Effector memory CD8-positive, alpha-beta T cell (primary cell): Measurements from ENCODE around the gene MAZ.
A peak's percentile ranks its signal among the peaks of the same experiment; 100 is the strongest.

Source experiments
- ATAC-seq: fragments of 150-1000 bp; cut with Tn5 transposase; replicated peaks from 2 replicates; pipeline ENCODE4 v1.10.0; 2021; ENCODE audit warnings: mild to moderate bottlenecking, moderate library complexity
- DNase-seq, 3 experiments: peaks; one replicate each; pipeline ENCODE4 v3.0.0; 2021
- H3K27ac Mint-ChIP-seq, 2 donors: one replicate each; pipeline ENCODE4 v1.8.0; 2022; ENCODE audit warnings: mild to moderate bottlenecking in 2 of 2, mixed read lengths in 2 of 2, moderate library complexity in 2 of 2
- H3K27me3 Mint-ChIP-seq, 2 donors: one replicate each; pipeline ENCODE4 v1.8.0; 2022; ENCODE audit warnings: mixed read lengths in 2 of 2
- H3K36me3 Mint-ChIP-seq: one replicate; pipeline ENCODE4 v1.8.0; 2022; ENCODE audit warnings: mild to moderate bottlenecking, moderate library complexity, mixed read lengths; ENCODE audit not compliant: insufficient read depth
- H3K4me1 Mint-ChIP-seq, 2 donors: one replicate each; pipeline ENCODE4 v1.8.0; 2022; ENCODE audit warnings: low read depth in 2 of 2, mixed read lengths in 2 of 2
- H3K4me3 Mint-ChIP-seq, 2 donors: one replicate each; pipeline ENCODE4 v1.8.0; 2022; ENCODE audit warnings: mild to moderate bottlenecking in 2 of 2, mixed read lengths in 2 of 2, moderate library complexity in 2 of 2
- H3K9me3 Mint-ChIP-seq, 2 donors: one replicate each; pipeline ENCODE4 v1.8.0; 2022; ENCODE audit warnings: mixed read lengths in 2 of 2

Gene MAZ

DNA sequence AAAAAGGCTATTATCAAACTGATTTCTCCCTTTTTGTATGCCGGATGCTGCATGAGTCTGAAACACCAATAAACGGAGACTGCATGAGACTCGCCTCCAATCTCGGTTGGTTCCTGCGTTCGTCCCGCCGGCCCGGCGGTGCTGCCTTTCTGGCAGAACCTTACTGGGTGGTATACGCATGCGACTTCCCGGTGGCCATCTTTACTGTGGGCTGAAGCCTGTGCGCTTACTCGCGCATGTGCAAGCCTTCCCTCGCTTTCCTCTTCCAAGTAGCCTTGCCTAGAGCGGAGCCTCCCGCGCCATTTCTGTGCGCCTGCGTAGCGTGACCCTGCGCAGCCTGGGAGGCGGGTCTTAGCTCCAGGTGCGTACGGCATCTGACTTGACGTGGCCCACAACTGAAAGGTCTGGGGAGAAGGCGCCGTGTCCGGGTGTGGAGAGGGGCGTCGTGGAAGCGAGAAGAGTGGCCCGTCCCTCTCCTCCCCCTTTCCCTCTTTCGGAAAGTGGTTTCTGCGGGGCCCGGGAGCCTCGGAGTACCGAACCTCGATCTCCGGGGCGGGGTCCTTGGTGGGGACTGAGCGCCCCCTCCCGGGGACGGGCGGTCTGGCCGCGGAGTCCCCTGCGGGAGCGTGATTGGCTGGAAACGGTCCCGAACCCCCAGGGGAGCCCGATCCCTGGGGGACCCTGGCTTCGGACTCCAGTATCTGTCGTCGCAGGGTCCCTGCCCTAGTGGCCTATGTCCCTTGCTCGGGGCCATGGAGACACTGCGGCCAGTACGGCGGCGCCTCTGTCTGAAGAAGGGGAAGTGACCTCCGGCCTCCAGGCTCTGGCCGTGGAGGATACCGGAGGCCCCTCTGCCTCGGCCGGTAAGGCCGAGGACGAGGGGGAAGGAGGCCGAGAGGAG is 9.7 kb downstream of the MAZ start, which contains the start of gene PAGR1:
Gene PAGR1 (plus strand): TSS at position 360 of the 901 bp plus-strand sequence. CDS start 374 bp downstream, at position 734.
- H3K9me3 Mint-ChIP-seq, result no peaks in the 10 kb centered on the region
- H3K27ac Mint-ChIP-seq, result peak within 1 kb of the TSS; percentile 63 to 95
- no peaks in the 10 kb centered on the region for H3K27me3 Mint-ChIP-seq
- H3K4me1 Mint-ChIP-seq, result peaks cover 62 to 67% of the 10 kb centered on the region in 2 donors
- peak; percentile 74 for ATAC-seq
- H3K36me3 Mint-ChIP-seq, result peaks cover 68% of the 10 kb centered on the region
- DNase-seq, result peak; percentile 97 to 99 (median 99)
- peak within 1 kb of the TSS; percentile 91 to 93 for H3K4me3 Mint-ChIP-seq

DNA sequence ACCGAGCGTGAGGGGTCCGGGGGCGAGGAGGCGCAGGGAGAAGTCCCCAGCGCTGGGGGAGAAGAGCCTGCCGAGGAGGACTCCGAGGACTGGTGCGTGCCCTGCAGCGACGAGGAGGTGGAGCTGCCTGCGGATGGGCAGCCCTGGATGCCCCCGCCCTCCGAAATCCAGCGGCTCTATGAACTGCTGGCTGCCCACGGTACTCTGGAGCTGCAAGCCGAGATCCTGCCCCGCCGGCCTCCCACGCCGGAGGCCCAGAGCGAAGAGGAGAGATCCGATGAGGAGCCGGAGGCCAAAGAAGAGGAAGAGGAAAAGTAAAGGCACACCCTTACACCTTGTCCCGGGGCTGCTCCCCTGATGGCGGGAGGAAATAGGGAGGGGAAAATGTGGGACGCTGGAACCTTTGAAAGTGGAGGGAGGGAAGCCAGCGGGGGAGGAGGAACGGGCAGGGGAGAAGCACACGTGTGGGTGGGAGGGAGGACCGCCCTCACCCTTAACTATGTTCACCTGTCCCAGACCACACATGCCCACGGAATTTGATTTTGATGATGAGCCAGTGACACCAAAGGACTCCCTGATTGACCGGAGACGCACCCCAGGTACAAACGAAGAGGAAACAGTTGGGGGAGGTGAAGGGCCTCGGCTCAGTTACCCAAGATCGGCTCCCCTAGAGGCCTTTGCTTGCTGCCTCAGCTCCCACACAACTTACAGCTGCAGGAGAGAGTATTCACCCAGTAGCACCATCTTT is 10.5 kb downstream of the MAZ start:
- peak overlapping the region; percentile 91 to 93 for H3K4me3 Mint-ChIP-seq
- H3K9me3 Mint-ChIP-seq, result no peaks in the 10 kb centered on the region

DNA sequence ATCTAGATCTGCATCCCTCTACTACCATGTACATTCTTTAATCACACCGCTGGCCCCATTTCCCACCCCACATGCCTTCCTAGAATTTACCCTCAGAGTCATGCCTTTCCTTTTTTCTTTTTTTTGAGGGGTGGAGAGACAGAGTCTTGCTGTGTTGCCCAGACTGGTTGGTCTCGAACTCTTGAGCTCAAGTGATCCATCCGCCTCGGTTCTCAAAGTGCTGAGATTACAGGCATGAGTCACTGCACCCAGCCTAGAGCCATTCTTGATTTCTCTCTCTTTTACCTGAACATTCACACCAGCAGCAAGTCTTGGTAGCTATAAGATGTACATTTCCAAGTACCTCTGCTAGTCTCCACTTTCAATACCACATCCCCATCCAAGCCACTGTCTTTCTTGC is 11.8 kb downstream of the MAZ start:
- Mint-ChIP-seq H3K4me1 (peaks cover 70 to 76% of the 10 kb centered on the region in 2 donors), H3K27me3 (no peaks in the 10 kb centered on the region), H3K4me3 (peak overlapping the region; percentile 70 to 98), H3K36me3 (peaks cover 57% of the 10 kb centered on the region), H3K27ac (peak overlapping the region in 1 of 2 donors; percentile 86), H3K9me3 (no peaks in the 10 kb centered on the region)
- ATAC-seq (no peak), DNase-seq (no peak)

More for the DNA sequence above, 10.5 kb downstream of the MAZ start:
- Mint-ChIP-seq H3K36me3 (peaks cover 62% of the 10 kb centered on the region), H3K27ac (peak overlapping the region; percentile 63 to 95), H3K27me3 (no peaks in the 10 kb centered on the region), H3K4me1 (peaks cover 65% of the 10 kb centered on the region in 2 donors)
- ATAC-seq, result peak; percentile 21
- DNase-seq, result peak in 1 of 3 experiments; percentile 37

DNA sequence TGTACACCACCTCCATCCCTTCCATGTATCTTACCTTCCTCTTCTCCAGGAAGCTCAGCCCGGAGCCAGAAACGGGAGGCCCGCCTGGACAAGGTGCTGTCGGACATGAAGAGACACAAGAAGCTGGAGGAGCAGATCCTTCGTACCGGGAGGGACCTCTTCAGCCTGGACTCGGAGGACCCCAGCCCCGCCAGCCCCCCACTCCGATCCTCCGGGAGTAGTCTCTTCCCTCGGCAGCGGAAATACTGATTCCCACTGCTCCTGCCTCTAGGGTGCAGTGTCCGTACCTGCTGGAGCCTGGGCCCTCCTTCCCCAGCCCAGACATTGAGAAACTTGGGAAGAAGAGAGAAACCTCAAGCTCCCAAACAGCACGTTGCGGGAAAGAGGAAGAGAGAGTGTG is 13.2 kb downstream of the MAZ start:
- ATAC-seq (no peak), DNase-seq (no peak)
- Mint-ChIP-seq H3K36me3 (peaks cover 57% of the 10 kb centered on the region), H3K4me1 (peaks cover 64 to 71% of the 10 kb centered on the region in 2 donors), H3K27me3 (no peaks in the 10 kb centered on the region), H3K9me3 (no peaks in the 10 kb centered on the region), H3K27ac (peak overlapping the region; percentile 94), H3K4me3 (peak overlapping the region; percentile 96 to 98)

DNA sequence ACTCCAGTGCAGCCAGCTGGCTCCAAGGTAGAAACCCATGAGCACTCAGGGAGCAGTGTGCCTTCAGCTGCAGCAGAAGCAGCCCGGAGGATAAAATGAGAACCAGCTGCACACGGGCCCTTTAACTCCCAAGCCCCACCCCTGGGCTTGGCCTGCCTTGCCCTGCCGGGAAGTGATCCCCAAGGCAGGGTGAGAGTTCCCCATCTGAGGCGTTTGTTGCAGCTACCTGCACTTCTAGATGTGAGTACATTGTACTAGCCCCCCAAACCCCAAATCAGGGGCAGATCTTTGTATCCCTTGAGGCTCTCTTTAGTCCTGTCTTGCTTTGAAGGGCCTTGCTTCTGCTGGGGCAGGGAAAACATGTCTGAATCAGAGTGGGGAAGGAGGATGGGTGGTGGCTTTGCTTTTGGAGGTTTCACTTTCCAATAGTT is 14.0 kb downstream of the MAZ start, which contains the start of gene MVP:
Gene MVP (plus strand): TSS at position 192 of the 431 bp plus-strand sequence. CDS start 10,088 bp downstream, outside the sequence.
- H3K36me3 Mint-ChIP-seq, result peaks cover 50% of the 10 kb centered on the region
- H3K9me3 Mint-ChIP-seq, result no peaks in the 10 kb centered on the region
- H3K4me3 Mint-ChIP-seq, result peak within 1 kb of the TSS; percentile 96 to 98
- ATAC-seq (no peak), DNase-seq (peak in 1 of 3 experiments; percentile 12)
- H3K27me3 Mint-ChIP-seq, result no peaks in the 10 kb centered on the region
- H3K4me1 Mint-ChIP-seq, result peaks cover 61 to 70% of the 10 kb centered on the region in 2 donors
- peak within 1 kb of the TSS; percentile 94 for H3K27ac Mint-ChIP-seq

DNA sequence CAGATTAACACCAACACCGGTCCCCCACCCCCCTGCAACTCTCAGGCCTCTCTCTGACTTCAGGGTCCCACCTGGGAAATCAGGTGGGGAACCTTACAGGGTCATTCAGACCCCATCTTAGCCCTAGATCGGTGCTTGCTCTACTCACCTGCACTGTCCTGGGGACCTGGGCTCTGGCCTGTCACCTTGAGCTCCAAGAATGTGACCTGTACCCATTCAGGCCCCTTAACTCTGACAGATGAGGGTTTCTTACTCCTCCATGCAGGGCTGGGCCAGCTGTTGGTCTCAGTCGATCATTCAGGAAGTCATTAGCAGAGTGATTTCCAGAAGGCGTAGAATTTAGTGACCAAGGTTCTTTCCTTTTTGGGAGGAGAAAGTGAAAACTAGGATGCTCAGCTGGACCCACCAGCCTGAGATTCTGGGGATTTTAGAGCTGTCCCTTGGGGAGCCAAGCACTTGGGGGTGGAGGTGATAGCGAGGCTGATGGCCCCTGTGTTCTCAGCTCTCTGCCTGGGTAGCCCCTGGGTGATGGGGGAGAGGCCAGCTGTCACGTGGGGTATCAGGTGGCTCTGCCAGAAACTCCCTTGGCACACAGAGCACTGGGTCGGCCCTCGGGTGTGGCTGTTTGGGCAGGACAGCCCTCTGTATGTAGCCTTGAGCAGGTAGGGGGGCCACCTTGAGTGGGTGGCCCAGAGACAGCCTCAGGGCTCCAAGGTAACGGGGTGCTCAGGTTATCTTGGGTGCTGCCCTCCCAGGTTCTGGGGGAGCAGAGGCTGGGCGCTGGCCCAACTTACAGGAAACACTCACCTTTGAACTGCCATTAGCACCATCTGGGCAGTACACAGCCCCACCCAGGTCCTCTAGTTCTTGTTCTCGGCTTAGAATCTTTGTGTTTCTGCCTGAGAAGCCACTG is 14.7 kb downstream of the MAZ start:
- Mint-ChIP-seq H3K4me3 (peak overlapping the region; percentile 96 to 98), H3K36me3 (peaks cover 44% of the 10 kb centered on the region), H3K27me3 (no peaks in the 10 kb centered on the region), H3K9me3 (no peaks in the 10 kb centered on the region), H3K4me1 (peaks cover 62 to 69% of the 10 kb centered on the region in 2 donors), H3K27ac (peak overlapping the region; percentile 94)
- ATAC-seq (peak; percentile 66), DNase-seq (peak in 2 of 3 experiments; percentile 41 to 53)

DNA sequence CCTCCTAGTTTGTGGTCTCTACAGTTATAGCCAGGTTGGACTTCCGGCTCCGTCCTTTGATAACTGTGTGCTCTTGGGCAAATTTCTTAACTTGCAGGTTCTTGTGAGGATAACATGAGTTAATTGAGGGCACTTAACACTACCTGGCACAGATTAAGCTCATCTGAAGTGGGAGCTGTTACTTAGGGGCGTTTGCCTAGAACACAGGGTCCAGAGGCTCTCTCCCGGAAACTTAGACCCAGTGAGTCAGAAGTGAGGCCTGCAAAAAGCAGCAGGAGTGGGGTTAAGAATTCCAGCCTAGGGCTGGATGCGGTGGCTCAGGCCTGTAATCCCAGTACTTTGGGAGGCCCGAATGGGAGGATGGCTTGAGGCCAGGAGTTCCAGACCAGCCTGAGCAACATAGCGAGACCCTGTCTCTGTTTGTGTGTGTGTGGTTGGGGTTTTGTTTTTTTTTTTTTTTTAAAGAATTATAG is 15.3 kb downstream of the MAZ start:
- peaks cover 40% of the 10 kb centered on the region for H3K36me3 Mint-ChIP-seq
- ATAC-seq (no peak), DNase-seq (no peak)
- H3K4me1 Mint-ChIP-seq, result peaks cover 59 to 68% of the 10 kb centered on the region in 2 donors
- H3K27ac Mint-ChIP-seq, result peak overlapping the region; percentile 94
- peak overlapping the region; percentile 96 to 98 for H3K4me3 Mint-ChIP-seq
- H3K9me3 Mint-ChIP-seq, result no peaks in the 10 kb centered on the region
- no peaks in the 10 kb centered on the region for H3K27me3 Mint-ChIP-seq

DNA sequence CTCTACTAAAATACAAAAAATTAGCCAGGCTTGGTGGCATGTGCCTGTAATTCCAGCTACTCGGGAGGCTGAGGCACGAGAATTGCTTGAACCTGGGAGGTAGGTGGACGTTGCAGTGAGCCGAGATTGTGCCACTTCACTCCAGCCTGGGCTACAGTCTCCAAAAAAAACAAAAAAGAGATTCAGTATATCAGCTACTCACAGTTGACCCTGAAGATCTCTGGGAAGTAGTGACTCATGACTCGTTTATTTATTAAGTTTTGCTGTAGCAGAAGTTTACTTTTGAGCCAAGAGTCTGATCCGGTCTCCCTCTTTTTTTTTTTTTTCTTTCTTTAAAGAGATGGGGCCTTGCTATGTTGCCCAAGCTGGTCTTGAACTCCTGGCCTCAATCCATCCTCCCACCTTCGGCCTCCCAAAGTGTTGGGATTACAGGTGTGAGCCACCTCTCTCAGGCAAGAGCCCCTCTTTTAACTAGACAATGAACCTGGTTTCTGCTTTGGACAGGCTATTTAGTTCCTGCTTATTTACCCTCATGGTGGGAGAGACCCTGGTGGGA is 18.3 kb downstream of the MAZ start:
- peak overlapping the region; percentile 88 to 92 for H3K27ac Mint-ChIP-seq

DNA sequence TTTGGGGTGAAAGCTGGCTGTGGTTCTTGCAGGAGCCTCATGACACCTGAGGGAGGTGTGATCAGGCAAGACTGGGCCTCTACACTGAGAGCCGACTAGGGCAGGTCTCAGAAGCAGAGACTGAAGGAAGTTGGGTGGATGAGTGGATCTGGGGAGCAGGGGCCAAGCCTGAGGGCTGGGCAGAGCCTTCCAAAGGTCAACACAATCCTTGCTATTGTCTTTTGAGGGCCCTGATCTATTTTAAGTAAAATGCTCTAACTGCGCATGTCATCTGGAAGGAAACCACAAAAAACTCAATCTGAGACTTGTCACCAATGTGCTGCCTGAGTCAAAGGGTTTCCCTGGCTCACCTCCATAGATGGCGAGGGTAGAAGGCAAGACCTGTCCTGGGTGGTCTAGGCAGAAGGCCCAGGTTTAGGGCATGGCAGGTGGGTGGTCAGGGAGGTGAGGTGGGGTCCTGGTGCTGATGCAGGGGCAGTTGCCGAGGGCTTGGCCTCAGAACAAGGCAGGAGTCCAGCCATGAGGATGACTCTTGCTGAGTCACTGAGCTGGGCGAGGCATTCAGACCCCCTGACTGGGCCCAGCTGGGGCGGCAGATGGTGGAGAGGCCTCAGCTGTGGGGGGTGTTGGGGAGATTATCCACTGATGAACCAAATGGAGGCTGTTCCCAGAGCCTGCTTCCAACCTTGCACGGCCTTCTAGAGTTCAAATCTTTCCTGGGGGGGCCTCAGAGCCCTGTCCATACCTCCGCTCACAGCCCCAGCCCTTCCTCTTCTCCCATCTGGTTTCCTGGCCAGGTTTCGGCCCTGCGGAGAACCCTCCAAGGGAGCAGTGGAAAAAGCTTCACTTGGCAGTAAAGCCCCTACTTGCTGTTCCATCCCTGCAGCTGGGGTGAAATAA is 19.1 kb downstream of the MAZ start:
- H3K4me1 Mint-ChIP-seq, result peaks cover 42 to 59% of the 10 kb centered on the region in 2 donors
- H3K27me3 Mint-ChIP-seq, result no peaks in the 10 kb centered on the region
- peaks cover 10% of the 10 kb centered on the region for H3K36me3 Mint-ChIP-seq
- H3K27ac Mint-ChIP-seq, result peak overlapping the region; percentile 88 to 92
- ATAC-seq (no peak), DNase-seq (no peak)
- H3K9me3 Mint-ChIP-seq, result no peaks in the 10 kb centered on the region
- H3K4me3 Mint-ChIP-seq, result peak overlapping the region; percentile 52 to 72

More for the DNA sequence above, 18.3 kb downstream of the MAZ start:
- no peak for DNase-seq
- H3K4me3 Mint-ChIP-seq, result peak overlapping the region; percentile 52 to 72
- H3K9me3 Mint-ChIP-seq, result no peaks in the 10 kb centered on the region
- no peaks in the 10 kb centered on the region for H3K27me3 Mint-ChIP-seq
- no peak for ATAC-seq
- peaks cover 47 to 60% of the 10 kb centered on the region in 2 donors for H3K4me1 Mint-ChIP-seq
- peaks cover 16% of the 10 kb centered on the region for H3K36me3 Mint-ChIP-seq

DNA sequence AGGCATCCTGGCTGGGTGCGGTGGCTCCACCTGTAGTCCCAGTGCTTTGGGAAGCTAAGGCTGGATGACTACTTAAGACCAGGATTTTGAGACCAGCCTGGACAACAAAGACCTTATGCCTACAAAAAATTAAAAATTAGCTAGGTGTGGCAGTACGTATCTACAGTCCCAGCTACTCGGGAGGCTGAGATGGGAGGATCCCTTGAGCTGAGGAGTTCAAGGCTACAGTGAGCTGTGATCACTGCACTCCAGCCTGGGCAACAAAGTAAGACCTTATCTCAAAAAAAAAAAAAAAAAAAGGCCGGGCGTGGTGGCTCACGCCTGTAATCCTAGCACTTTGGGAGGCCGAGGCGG is 20.0 kb downstream of the MAZ start:
- Mint-ChIP-seq H3K27me3 (no peaks in the 10 kb centered on the region), H3K4me1 (peaks cover 35 to 58% of the 10 kb centered on the region in 2 donors), H3K27ac (peak overlapping the region; percentile 71 to 91), H3K9me3 (no peaks in the 10 kb centered on the region), H3K36me3 (peaks cover 6% of the 10 kb centered on the region), H3K4me3 (peak overlapping the region; percentile 63 to 70)
- DNase-seq (no peak), ATAC-seq (no peak)

DNA sequence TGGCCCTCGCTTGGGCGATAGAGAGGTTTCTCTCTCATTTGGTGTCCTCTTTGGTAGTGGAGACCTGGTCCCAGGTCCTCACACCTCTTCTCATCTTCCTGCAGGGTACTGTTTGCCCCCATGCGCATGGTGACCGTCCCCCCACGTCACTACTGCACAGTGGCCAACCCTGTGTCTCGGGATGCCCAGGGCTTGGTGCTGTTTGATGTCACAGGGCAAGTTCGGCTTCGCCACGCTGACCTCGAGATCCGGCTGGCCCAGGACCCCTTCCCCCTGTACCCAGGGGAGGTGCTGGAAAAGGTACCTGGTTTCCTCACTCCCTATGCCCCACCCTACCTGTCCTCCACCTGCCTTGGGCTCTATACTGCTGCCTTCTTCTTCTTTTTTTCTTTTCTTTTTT is 24.4 kb downstream of the MAZ start:
- peaks cover 50% of the 10 kb centered on the region for H3K36me3 Mint-ChIP-seq

More for the DNA sequence above, 24.4 kb downstream of the MAZ start:
- no peak for ATAC-seq
- no peak overlapping the region for H3K4me3 Mint-ChIP-seq
- H3K27ac Mint-ChIP-seq, result peak overlapping the region in 1 of 2 donors; percentile 19
- no peak for DNase-seq
- H3K4me1 Mint-ChIP-seq, result peaks cover 15 to 30% of the 10 kb centered on the region in 2 donors
- H3K27me3 Mint-ChIP-seq, result no peaks in the 10 kb centered on the region
- no peaks in the 10 kb centered on the region for H3K9me3 Mint-ChIP-seq
